Mucosa of stomach (tissue), 1 donor: ENCODE data around the gene TCAP.

Experiments used
- H3K27me3 ChIP-seq: one replicate; pipeline ENCODE4 v1.7.0; 2013; ENCODE audit warnings: mild to moderate bottlenecking, low read length; ENCODE audit not compliant: control insufficient read depth, insufficient read depth
- H3K36me3 ChIP-seq: one replicate; pipeline ENCODE4 v1.7.0; 2013; ENCODE audit warnings: low read length; ENCODE audit not compliant: control insufficient read depth, insufficient read depth
- H3K4me1 ChIP-seq: one replicate; pipeline ENCODE4 v1.7.0; 2013; ENCODE audit warnings: mild to moderate bottlenecking, low read length; ENCODE audit not compliant: control insufficient read depth, insufficient read depth
- H3K4me3 ChIP-seq: one replicate; pipeline ENCODE4 v1.7.0; 2013; ENCODE audit warnings: low read length
- H3K9ac ChIP-seq: one replicate; pipeline ENCODE4 v1.7.0; 2013; ENCODE audit warnings: mild to moderate bottlenecking, low read length, moderate library complexity
- H3K9me3 ChIP-seq: one replicate; pipeline ENCODE4 v1.7.0; 2013; ENCODE audit warnings: mild to moderate bottlenecking, low read length, moderate library complexity; ENCODE audit not compliant: control insufficient read depth
- donor health status: Pancreatic carcinoma.

Gene TCAP

DNA sequence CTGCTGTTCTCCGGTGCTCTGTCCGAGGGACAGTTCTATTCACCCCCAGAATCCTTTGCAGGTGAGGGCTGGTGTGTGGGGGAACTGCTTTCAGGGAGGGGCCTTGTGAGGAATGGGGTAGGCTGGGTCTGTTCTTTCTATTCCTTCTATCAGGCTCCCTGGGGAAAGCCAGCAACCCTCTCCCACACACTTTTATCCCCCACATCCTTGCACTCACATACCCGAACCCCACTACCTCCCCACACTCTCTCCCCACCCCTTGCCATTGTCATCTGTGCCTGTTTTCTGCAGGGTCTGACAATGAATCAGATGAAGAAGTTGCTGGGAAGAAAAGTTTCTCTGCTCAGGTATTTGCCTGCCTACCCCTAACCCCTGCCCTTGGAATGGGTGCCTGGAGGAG is 6.4 kb upstream of the TCAP start:
- Histone ChIP-seq H3K36me3 (peaks cover 6% of the 10 kb centered on the region), H3K27me3 (no peaks in the 10 kb centered on the region), H3K4me3 (no peak overlapping the region), H3K9me3 (no peaks in the 10 kb centered on the region), H3K9ac (no peak overlapping the region), H3K4me1 (peaks cover 26% of the 10 kb centered on the region)

DNA sequence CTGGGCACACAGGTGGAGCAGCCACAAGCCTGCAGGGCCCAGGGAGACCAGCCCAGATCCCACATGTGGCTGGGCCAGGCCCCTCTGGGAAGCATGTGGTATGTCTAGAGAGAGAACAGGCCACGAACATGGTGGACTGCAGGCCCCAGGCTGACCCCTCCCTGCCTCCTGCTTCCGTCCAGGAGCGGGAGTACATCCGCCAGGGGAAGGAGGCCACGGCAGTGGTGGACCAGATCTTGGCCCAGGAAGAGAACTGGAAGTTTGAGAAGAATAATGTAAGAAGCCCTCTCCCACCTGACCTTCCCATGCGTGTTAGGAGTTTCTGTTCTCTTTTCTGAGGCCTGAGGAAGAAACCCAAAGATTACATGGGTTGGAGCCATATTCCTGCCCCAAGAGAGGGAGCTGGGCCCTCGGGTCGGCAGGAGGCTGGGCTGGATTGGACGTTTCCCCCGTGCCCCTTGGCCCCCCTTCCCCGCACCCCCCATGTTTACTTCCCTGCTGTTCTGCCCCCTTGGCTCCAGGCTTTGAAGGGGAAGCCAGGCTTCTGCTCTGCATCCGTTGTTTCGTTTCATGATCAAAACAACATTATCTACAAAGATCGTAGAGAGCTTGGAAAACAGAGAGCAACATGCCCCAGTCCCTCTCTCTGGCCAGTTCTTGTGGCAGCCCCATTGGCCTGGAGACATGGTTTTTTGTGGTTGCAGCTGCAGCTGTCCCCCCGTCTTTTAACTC is 5.7 kb upstream of the TCAP start:
- H3K36me3 ChIP-seq, result peaks cover 6% of the 10 kb centered on the region
- no peaks in the 10 kb centered on the region for H3K9me3 ChIP-seq
- H3K9ac ChIP-seq, result no peak overlapping the region
- H3K4me1 ChIP-seq, result peaks cover 31% of the 10 kb centered on the region
- H3K27me3 ChIP-seq, result no peaks in the 10 kb centered on the region
- no peak overlapping the region for H3K4me3 ChIP-seq

GRCh38 chr17:39660011-39660360 is 5.2 kb upstream of the TCAP start:
- no peak overlapping the region for H3K9ac ChIP-seq
- H3K4me3 ChIP-seq, result no peak overlapping the region
- H3K4me1 ChIP-seq, result peaks cover 36% of the 10 kb centered on the region
- peaks cover 3% of the 10 kb centered on the region for H3K27me3 ChIP-seq
- peaks cover 6% of the 10 kb centered on the region for H3K36me3 ChIP-seq
- no peaks in the 10 kb centered on the region for H3K9me3 ChIP-seq

- peak overlapping the region; percentile 23 for H3K9ac ChIP-seq
- H3K4me1 ChIP-seq, result peaks cover 43% of the 10 kb centered on the region
- H3K36me3 ChIP-seq, result peaks cover 6% of the 10 kb centered on the region
- no peak overlapping the region for H3K4me3 ChIP-seq
- H3K27me3 ChIP-seq, result peaks cover 7% of the 10 kb centered on the region
- H3K9me3 ChIP-seq, result no peaks in the 10 kb centered on the region
These were observed 4.5 kb upstream of the TCAP start for GRCh38 chr17:39660397-39661385.

- no peaks in the 10 kb centered on the region for H3K9me3 ChIP-seq
- H3K27me3 ChIP-seq, result peaks cover 20% of the 10 kb centered on the region
- H3K4me1 ChIP-seq, result peaks cover 46% of the 10 kb centered on the region
- no peak overlapping the region for H3K4me3 ChIP-seq
- H3K36me3 ChIP-seq, result peaks cover 6% of the 10 kb centered on the region
- H3K9ac ChIP-seq, result peak overlapping the region; percentile 23
These were observed 3.2 kb upstream of the TCAP start for GRCh38 chr17:39661744-39662541.

DNA sequence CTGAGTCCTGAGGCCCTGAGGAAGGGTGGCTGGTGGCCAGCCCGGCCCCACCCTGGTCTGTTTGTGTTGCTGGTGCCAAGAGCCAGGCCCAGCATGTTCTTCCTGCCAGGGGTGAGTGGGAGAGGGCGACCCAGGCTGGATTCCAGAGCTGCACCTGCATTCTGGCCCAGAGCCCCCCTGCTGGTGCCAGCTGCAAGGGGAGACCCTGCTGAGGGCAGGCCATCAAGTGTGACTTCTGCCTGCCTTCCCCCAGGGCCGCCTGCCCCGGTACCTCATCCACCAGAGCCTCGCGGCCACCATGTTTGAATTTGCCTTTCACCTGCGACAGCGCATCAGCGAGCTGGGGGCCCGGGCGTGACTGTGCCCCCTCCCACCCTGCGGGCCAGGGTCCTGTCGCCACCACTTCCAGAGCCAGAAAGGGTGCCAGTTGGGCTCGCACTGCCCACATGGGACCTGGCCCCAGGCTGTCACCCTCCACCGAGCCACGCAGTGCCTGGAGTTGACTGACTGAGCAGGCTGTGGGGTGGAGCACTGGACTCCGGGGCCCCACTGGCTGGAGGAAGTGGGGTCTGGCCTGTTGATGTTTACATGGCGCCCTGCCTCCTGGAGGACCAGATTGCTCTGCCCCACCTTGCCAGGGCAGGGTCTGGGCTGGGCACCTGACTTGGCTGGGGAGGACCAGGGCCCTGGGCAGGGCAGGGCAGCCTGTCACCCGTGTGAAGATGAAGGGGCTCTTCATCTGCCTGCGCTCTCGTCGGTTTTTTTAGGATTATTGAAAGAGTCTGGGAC is 2.4 kb upstream of the TCAP start:
- peak overlapping the region; percentile 13 for H3K9ac ChIP-seq
- H3K36me3 ChIP-seq, result peaks cover 6% of the 10 kb centered on the region
- H3K4me3 ChIP-seq, result no peak overlapping the region
- H3K9me3 ChIP-seq, result no peaks in the 10 kb centered on the region
- peaks cover 52% of the 10 kb centered on the region for H3K4me1 ChIP-seq
- peaks cover 28% of the 10 kb centered on the region for H3K27me3 ChIP-seq

GRCh38 chr17:39663340-39663687 is 1.8 kb upstream of the TCAP start:
- Histone ChIP-seq H3K9me3 (no peaks in the 10 kb centered on the region), H3K27me3 (peaks cover 34% of the 10 kb centered on the region), H3K4me1 (peaks cover 55% of the 10 kb centered on the region), H3K36me3 (peaks cover 6% of the 10 kb centered on the region), H3K4me3 (no peak overlapping the region), H3K9ac (no peak overlapping the region)

DNA sequence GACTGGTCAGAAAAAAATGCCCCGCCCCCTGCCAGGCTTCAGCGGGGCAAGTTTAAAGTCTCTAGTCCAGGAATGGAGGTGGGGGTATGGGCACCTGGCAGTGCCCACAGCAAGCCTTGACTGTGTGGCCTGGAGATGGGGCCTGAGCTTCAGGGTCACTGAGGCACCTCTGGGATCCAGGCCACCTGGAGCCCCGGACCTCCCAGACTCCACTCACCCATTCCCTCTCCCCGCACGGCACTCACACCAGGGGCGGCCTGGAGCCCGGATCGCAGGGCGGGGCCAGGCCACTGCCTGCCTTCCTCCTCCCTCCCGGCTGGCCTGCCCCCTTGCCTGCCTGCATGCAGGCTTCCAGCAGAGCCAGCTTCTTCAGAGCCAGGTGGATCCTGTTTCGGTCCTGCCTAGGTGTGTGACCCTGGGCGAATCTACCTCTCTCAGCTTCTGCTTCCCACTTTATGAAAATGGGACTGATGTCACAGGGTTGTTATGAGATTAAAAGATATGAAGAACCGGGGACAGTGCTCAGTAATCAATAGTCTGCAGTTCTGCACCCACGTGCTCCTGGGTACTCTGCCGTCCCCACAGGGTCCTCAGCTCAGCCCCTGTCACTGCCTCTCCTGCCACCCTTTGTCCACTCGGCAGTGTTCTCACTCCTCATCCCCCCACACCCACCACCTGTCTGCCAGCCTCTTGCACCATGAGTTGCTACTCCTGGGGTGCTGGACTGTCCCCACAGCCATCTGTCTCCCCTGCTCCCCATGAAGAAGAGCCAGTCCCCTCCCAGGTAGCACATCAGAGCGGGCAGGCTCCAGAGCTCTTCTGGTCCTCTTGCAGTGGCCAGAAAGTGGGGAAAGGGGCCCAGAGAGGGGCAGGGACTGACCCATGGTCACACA is 1.2 kb upstream of the TCAP start:
- Histone ChIP-seq H3K9ac (peak overlapping the region; percentile 9), H3K27me3 (peaks cover 38% of the 10 kb centered on the region), H3K4me1 (peaks cover 58% of the 10 kb centered on the region), H3K9me3 (no peaks in the 10 kb centered on the region), H3K36me3 (peaks cover 6% of the 10 kb centered on the region), H3K4me3 (no peak overlapping the region)

DNA sequence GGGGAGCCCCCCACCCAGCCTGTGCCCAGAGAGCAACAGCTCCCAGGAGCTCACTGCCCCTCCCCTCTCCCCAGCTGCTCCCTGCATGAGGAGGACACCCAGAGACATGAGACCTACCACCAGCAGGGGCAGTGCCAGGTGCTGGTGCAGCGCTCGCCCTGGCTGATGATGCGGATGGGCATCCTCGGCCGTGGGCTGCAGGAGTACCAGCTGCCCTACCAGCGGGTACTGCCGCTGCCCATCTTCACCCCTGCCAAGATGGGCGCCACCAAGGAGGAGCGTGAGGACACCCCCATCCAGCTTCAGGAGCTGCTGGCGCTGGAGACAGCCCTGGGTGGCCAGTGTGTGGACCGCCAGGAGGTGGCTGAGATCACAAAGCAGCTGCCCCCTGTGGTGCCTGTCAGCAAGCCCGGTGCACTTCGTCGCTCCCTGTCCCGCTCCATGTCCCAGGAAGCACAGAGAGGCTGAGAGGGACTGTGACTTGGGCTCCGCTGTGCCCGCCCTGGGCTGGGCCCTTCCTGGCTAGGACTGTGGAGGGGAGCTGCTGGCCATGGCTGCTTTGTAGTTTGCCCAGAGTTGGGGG is 584 bp downstream of the TCAP start:
- Histone ChIP-seq H3K27me3 (peaks cover 54% of the 10 kb centered on the region), H3K9me3 (no peaks in the 10 kb centered on the region), H3K36me3 (peaks cover 6% of the 10 kb centered on the region), H3K4me3 (no peak overlapping the region), H3K9ac (no peak overlapping the region), H3K4me1 (peaks cover 63% of the 10 kb centered on the region)

DNA sequence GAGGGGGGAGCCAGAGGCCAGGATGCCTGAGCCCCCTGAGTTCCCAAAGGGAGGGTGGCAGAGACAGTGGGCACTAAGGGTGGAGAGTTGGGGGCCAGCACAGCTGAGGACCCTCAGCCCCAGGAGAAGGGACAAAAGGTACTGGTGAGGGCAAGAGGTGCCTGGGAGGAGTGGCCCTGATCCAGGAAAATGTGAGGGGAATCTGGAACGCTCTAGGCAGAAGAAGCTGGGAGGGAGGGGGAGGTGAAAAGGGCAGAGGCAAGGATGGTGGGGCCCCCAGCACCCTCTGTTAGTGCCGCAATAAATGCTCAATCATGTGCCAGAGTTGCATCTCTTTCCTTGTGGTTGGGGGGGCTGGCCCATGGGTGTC is 1.1 kb downstream of the TCAP start:
- Histone ChIP-seq H3K27me3 (peaks cover 59% of the 10 kb centered on the region), H3K4me3 (no peak overlapping the region), H3K36me3 (peaks cover 6% of the 10 kb centered on the region), H3K9ac (no peak overlapping the region), H3K9me3 (no peaks in the 10 kb centered on the region), H3K4me1 (peaks cover 68% of the 10 kb centered on the region)
